Measurements from ENCODE around the gene NHSL1.

Gene NHSL1

DNA sequence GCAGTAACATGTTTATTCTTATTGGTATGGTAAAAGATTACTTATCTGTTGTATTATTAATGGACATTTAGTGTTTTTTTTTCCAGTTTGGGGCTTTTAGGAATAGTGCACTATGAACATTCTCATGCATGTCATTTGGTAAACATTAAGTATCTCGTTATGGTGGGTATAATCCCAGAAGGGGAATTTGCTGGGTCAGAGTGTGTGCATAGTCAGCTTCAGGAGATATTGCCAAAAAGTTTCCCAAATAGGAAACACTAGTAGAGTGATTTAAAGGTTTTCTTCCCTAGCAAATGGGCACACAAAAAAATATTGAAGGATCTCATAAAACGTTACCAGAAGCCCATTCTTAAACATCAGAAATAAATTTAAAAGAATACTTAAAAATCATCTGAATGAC is 25.2 kb upstream of the NHSL1 start:
- Histone ChIP-seq H3K27me3 (ENCODE audit: low read depth, low read length) (no peaks in the 10 kb centered on the region), H3K9me3 (ENCODE audit: insufficient read depth, low read length) (no peaks in the 10 kb centered on the region), H3K9ac (ENCODE audit: low read length) (no peak overlapping the region), H3K4me1 (ENCODE audit: low read length) (no peaks in the 10 kb centered on the region), H3K79me2 (ENCODE audit: low read length) (no peaks in the 10 kb centered on the region), H3K4me3 (ENCODE audit: low read length) (no peak overlapping the region), H3K36me3 (replicated peaks; ENCODE audit: low read depth, low read length) (no peaks in the 10 kb centered on the region), H3K27ac (ENCODE audit: low read length) (no peak overlapping the region), H4K20me1 (ENCODE audit: insufficient read depth, low read length) (no peaks in the 10 kb centered on the region), H2AFZ (ENCODE audit: low read depth, low read length) (no peak overlapping the region), H3K4me2 (ENCODE audit: low read length) (no peak overlapping the region)
- TF ChIP-seq EZH2phosphoT487 (IDR thresholded peaks at IDR 0.05; ENCODE audit: low read depth), result no peak
- TF ChIP-seq, protein P1, sequence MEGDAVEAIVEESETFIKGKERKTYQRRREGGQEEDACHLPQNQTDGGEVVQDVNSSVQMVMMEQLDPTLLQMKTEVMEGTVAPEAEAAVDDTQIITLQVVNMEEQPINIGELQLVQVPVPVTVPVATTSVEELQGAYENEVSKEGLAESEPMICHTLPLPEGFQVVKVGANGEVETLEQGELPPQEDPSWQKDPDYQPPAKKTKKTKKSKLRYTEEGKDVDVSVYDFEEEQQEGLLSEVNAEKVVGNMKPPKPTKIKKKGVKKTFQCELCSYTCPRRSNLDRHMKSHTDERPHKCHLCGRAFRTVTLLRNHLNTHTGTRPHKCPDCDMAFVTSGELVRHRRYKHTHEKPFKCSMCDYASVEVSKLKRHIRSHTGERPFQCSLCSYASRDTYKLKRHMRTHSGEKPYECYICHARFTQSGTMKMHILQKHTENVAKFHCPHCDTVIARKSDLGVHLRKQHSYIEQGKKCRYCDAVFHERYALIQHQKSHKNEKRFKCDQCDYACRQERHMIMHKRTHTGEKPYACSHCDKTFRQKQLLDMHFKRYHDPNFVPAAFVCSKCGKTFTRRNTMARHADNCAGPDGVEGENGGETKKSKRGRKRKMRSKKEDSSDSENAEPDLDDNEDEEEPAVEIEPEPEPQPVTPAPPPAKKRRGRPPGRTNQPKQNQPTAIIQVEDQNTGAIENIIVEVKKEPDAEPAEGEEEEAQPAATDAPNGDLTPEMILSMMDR (IDR thresholded peaks at IDR 0.05; ENCODE audit: low read depth, low read length), result no peak

GRCh38 chr6:138523347-138524210 is 24.3 kb upstream of the NHSL1 start:
- Histone ChIP-seq H2AFZ (ENCODE audit: low read depth, low read length) (no peak overlapping the region), H3K4me3 (ENCODE audit: low read length) (no peak overlapping the region), H3K27ac (ENCODE audit: low read length) (no peak overlapping the region), H4K20me1 (ENCODE audit: insufficient read depth, low read length) (no peaks in the 10 kb centered on the region), H3K4me1 (ENCODE audit: low read length) (no peaks in the 10 kb centered on the region), H3K27me3 (ENCODE audit: low read depth, low read length) (no peaks in the 10 kb centered on the region), H3K79me2 (ENCODE audit: low read length) (no peaks in the 10 kb centered on the region), H3K9me3 (ENCODE audit: insufficient read depth, low read length) (no peaks in the 10 kb centered on the region), H3K9ac (ENCODE audit: low read length) (no peak overlapping the region), H3K36me3 (replicated peaks; ENCODE audit: low read depth, low read length) (no peaks in the 10 kb centered on the region), H3K4me2 (ENCODE audit: low read length) (no peak overlapping the region)
- TF ChIP-seq EZH2phosphoT487 (IDR thresholded peaks at IDR 0.05; ENCODE audit: low read depth), result no peak
- TF ChIP-seq, protein P1 (IDR thresholded peaks at IDR 0.05; ENCODE audit: low read depth, low read length), result no peak

- Histone ChIP-seq H3K4me3 (ENCODE audit: low read length) (no peak overlapping the region), H4K20me1 (ENCODE audit: insufficient read depth, low read length) (no peaks in the 10 kb centered on the region), H3K79me2 (ENCODE audit: low read length) (no peaks in the 10 kb centered on the region), H3K27ac (ENCODE audit: low read length) (no peak overlapping the region), H3K4me2 (ENCODE audit: low read length) (no peak overlapping the region), H3K9ac (ENCODE audit: low read length) (no peak overlapping the region), H3K9me3 (ENCODE audit: insufficient read depth, low read length) (no peaks in the 10 kb centered on the region), H3K36me3 (replicated peaks; ENCODE audit: low read depth, low read length) (no peaks in the 10 kb centered on the region), H3K27me3 (ENCODE audit: low read depth, low read length) (no peaks in the 10 kb centered on the region), H2AFZ (ENCODE audit: low read depth, low read length) (no peak overlapping the region), H3K4me1 (ENCODE audit: low read length) (0 out of 2 replicates have a peak, but pooled peaks cover 3% of the 10 kb centered on the region)
- no peak for TF ChIP-seq EZH2phosphoT487 (IDR thresholded peaks at IDR 0.05; ENCODE audit: low read depth)
- TF ChIP-seq, protein P1 (IDR thresholded peaks at IDR 0.05; ENCODE audit: low read depth, low read length), result no peak
Measured at GRCh38 chr6:138522611-138523010, 23.3 kb upstream of the NHSL1 start.

- Histone ChIP-seq H3K36me3 (replicated peaks; ENCODE audit: low read depth, low read length) (no peaks in the 10 kb centered on the region), H3K4me3 (ENCODE audit: low read length) (no peak overlapping the region), H2AFZ (ENCODE audit: low read depth, low read length) (no peak overlapping the region), H3K9me3 (ENCODE audit: insufficient read depth, low read length) (no peaks in the 10 kb centered on the region), H3K27ac (ENCODE audit: low read length) (no peak overlapping the region), H3K9ac (ENCODE audit: low read length) (no peak overlapping the region), H3K4me1 (ENCODE audit: low read length) (0 out of 2 replicates have a peak, but pooled peaks cover 3% of the 10 kb centered on the region), H4K20me1 (ENCODE audit: insufficient read depth, low read length) (no peaks in the 10 kb centered on the region), H3K79me2 (ENCODE audit: low read length) (no peaks in the 10 kb centered on the region), H3K27me3 (ENCODE audit: low read depth, low read length) (no peaks in the 10 kb centered on the region), H3K4me2 (ENCODE audit: low read length) (no peak overlapping the region)
- TF ChIP-seq EZH2phosphoT487 (IDR thresholded peaks at IDR 0.05; ENCODE audit: low read depth), result no peak
- TF ChIP-seq, protein P1 (IDR thresholded peaks at IDR 0.05; ENCODE audit: low read depth, low read length), result no peak
Measured at GRCh38 chr6:138521790-138522189, 22.5 kb upstream of the NHSL1 start.

All from OCI-LY3 (cell line).